Measurements from ENCODE around the gene RIN3. TPM values are rescaled to one million over a fixed set of nuclear protein-coding genes. Genes with fewer than 3 reads are reported as not detected.

Gene RIN3
- total RNA-seq, 1 experiment from 2014 or later, result 14.8 TPM

- H3K9me2 ChIP-seq (ENCODE audit: insufficient read depth), result no peaks in the 10 kb centered on the region
- ChIA-PET CTCF (no interaction called here), POLR2A (ENCODE audit: unreplicated experiment) (no interaction called here)
- H3K27me3 ChIP-seq (ENCODE audit: insufficient read depth, low read depth), result no peaks in the 10 kb centered on the region
- no peak for TF ChIP-seq EZH2 (IDR thresholded peaks at IDR 0.05; ENCODE audit: low read depth)
- no peak for TF ChIP-seq CTCF (conservative IDR thresholded peaks at IDR 0.05)
- H3K4me2 ChIP-seq, result no peak overlapping the region
- no peak for DNase-seq
- no peak overlapping the region for H3K27ac ChIP-seq
- peaks cover 52% of the 10 kb centered on the region for H3F3A ChIP-seq (ENCODE audit: insufficient read depth, low read depth)
- H3K9me3 ChIP-seq (ENCODE audit: insufficient read depth, low read depth), result 0 out of 2 replicates have a peak, but pooled peaks cover 3% of the 10 kb centered on the region
- intact Hi-C loops (cut with micrococcal nuclease; ENCODE audit: unreplicated experiment), result no loop called here
- H3K4me3 ChIP-seq, result no peak overlapping the region
- H4K20me1 ChIP-seq (ENCODE audit: insufficient read depth), result no peaks in the 10 kb centered on the region
- H3K4me1 ChIP-seq (replicated peaks; ENCODE audit: insufficient read depth), result peaks cover 40% of the 10 kb centered on the region
- no peak overlapping the region for H2AFZ ChIP-seq
- peaks cover 30% of the 10 kb centered on the region for H3K79me2 ChIP-seq (ENCODE audit: low read depth)
- BruUV-seq (replicated peaks), result no TSS peak
- 0 out of 2 replicates have a peak, but pooled peaks cover 7% of the 10 kb centered on the region for H3K36me3 ChIP-seq (ENCODE audit: low read depth)
These were observed 90.0 kb downstream of the RIN3 start for GRCh38 chr14:92603309-92604242.

DNA sequence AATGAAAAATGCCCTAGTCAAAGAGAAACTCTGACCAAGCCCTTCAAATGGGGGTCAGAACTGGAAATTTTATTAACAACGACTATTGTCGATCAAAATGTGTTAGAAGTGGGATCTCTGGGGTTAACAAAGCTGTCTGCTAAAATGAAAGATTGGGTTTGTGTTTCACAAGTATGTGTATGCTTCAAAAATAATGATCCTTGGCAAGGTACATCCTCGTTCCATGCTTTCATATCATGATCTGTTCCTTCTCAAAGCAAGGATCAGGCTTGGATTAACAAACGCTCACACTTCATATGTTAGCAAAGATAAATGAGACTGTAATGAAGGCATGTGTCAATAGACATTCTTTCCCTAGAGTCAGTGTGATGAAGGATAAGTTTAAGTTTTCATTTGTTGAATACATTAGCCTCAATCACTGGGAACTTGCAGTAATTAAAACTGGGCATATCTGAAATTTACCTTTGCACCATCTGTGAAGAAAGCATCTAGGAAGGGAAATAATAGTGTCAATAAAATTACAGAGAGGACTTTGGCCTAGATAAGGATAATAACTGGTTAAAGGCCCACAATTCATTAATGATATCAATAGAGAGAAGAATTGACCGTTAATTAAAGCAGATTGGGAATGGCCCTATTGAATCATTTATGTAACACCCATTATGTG, 91.8 kb downstream of the RIN3 start:
- H4K20me1 ChIP-seq (ENCODE audit: insufficient read depth), result no peaks in the 10 kb centered on the region
- no peaks in the 10 kb centered on the region for H3K27me3 ChIP-seq (ENCODE audit: insufficient read depth, low read depth)
- ChIA-PET POLR2A (ENCODE audit: unreplicated experiment) (no interaction called here), CTCF (no interaction called here)
- no peak overlapping the region for H3K4me3 ChIP-seq
- TF ChIP-seq CTCF (conservative IDR thresholded peaks at IDR 0.05) (no peak), EZH2 (IDR thresholded peaks at IDR 0.05; ENCODE audit: low read depth) (no peak)
- H3K27ac ChIP-seq, result no peak overlapping the region
- H3K79me2 ChIP-seq (ENCODE audit: low read depth), result peaks cover 39% of the 10 kb centered on the region
- H3F3A ChIP-seq (ENCODE audit: insufficient read depth, low read depth), result peaks cover 52% of the 10 kb centered on the region
- H2AFZ ChIP-seq, result no peak overlapping the region
- H3K9me3 ChIP-seq (ENCODE audit: insufficient read depth, low read depth), result 0 out of 2 replicates have a peak, but pooled peaks cover 3% of the 10 kb centered on the region
- H3K4me2 ChIP-seq, result no peak overlapping the region
- BruUV-seq (replicated peaks), result no TSS peak
- 0 out of 2 replicates have a peak, but pooled peaks cover 7% of the 10 kb centered on the region for H3K36me3 ChIP-seq (ENCODE audit: low read depth)
- no peak for DNase-seq
- H3K4me1 ChIP-seq (replicated peaks; ENCODE audit: insufficient read depth), result peaks cover 39% of the 10 kb centered on the region
- no peaks in the 10 kb centered on the region for H3K9me2 ChIP-seq (ENCODE audit: insufficient read depth)
- intact Hi-C loops (cut with micrococcal nuclease; ENCODE audit: unreplicated experiment), result loop anchor here (5.0 kb wide), 1 partner anchor 77 kb away; no protein-coding TSS in a partner anchor

DNA sequence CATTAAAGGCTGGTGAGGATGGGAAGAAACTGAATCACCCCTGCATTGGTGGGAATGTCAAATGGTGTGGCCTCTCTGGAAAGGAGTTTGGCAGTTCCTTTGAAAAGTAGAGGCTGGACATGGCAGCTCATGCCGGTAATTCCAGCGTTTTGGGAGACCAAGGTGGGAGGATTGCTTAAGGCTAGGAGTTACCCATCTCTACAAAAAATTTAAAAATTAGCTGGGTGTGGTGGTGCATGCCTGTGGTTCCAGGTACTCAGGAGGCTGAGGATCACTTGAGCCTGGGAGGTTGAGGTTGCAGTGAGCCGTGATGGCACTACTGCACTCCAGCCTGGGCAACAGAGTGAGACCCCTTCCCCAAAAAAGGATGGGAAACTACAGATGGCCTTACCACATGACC, 93.7 kb downstream of the RIN3 start:
- peaks cover 49% of the 10 kb centered on the region for H3F3A ChIP-seq (ENCODE audit: insufficient read depth, low read depth)

More for the DNA sequence above, 93.7 kb downstream of the RIN3 start:
- Histone ChIP-seq H4K20me1 (ENCODE audit: insufficient read depth) (no peaks in the 10 kb centered on the region), H3K79me2 (ENCODE audit: low read depth) (peaks cover 44% of the 10 kb centered on the region), H3K36me3 (ENCODE audit: low read depth) (0 out of 2 replicates have a peak, but pooled peaks cover 7% of the 10 kb centered on the region), H3K4me2 (no peak overlapping the region), H3K4me1 (replicated peaks; ENCODE audit: insufficient read depth) (peaks cover 38% of the 10 kb centered on the region), H3K27ac (peak overlapping the region; percentile 89), H3K9me3 (ENCODE audit: insufficient read depth, low read depth) (0 out of 2 replicates have a peak, but pooled peaks cover 3% of the 10 kb centered on the region), H3K4me3 (no peak overlapping the region), H2AFZ (no peak overlapping the region), H3K27me3 (ENCODE audit: insufficient read depth, low read depth) (no peaks in the 10 kb centered on the region), H3K9me2 (ENCODE audit: insufficient read depth) (no peaks in the 10 kb centered on the region)
- TF ChIP-seq CTCF (conservative IDR thresholded peaks at IDR 0.05) (no peak), EZH2 (IDR thresholded peaks at IDR 0.05; ENCODE audit: low read depth) (no peak)
- no TSS peak for BruUV-seq (replicated peaks)
- intact Hi-C loops (cut with micrococcal nuclease; ENCODE audit: unreplicated experiment), result loop anchor here (5.0 kb wide), 1 partner anchor 75 kb away; no protein-coding TSS in a partner anchor
- ChIA-PET CTCF (no interaction called here), POLR2A (ENCODE audit: unreplicated experiment) (no interaction called here)
- no peak for DNase-seq
